Skeletal muscle cell (primary cell): ENCODE results near the gene IQCB1.
"Not testable (repeated sequence)": the region's sequence is repeated elsewhere in the genome, so short reads cannot be mapped to it uniquely, and the experiment has no call there.

Experiments
- DNase-seq: peaks from one replicate; pipeline ENCODE4 v3.0.0-alpha.2; 2010; ENCODE audit warnings: low read depth
- H3K4me3 ChIP-seq: 2 replicates; pipeline ENCODE4 v1.5.1; 2011; ENCODE audit warnings: low read depth, mild to moderate bottlenecking, control low read depth, low read length, moderate library complexity

IQCB1 gene, protein sequence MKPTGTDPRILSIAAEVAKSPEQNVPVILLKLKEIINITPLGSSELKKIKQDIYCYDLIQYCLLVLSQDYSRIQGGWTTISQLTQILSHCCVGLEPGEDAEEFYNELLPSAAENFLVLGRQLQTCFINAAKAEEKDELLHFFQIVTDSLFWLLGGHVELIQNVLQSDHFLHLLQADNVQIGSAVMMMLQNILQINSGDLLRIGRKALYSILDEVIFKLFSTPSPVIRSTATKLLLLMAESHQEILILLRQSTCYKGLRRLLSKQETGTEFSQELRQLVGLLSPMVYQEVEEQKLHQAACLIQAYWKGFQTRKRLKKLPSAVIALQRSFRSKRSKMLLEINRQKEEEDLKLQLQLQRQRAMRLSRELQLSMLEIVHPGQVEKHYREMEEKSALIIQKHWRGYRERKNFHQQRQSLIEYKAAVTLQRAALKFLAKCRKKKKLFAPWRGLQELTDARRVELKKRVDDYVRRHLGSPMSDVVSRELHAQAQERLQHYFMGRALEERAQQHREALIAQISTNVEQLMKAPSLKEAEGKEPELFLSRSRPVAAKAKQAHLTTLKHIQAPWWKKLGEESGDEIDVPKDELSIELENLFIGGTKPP

DNA sequence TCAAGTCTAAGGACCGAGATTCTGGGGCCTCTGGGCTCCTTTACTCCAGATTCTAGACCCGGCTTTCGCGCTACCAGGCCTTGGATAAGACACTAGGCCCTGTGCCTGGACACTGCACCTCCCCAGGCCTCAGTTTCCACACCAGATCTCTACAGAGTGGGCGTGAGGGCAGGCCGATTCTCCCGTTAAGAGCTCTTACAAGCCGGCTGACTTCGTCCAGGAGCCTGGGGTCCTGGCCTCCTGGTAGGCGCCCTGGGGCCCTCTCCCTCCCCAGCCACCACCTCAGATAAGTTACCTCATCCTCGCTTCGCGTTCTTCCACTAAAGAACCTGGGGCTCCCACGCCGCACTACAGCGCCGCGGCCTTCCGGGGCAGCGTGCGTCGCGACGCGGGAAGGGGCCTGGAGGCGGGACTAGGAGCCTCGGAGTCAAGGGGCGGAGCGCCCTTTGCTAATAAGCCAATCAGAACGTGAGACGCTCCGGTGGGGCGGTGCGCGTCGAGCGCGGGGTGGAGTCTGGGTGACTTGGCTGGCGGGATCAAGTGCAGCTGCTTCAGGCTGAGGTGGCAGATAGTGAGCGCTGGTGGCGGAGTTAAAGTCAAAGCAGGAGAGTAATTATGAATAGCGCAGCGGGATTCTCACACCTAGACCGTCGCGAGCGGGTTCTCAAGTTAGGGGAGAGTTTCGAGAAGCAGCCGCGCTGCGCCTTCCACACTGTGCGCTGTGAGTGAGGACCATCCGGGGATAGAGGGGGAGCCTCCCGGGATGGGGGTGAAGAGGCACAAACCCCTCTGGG is at the start of gene IQCB1, which contains the start of gene EAF2:
TSS of gene IQCB1 (minus strand) at position 390 of the 794 bp plus-strand sequence. CDS start 6,100 bp downstream, outside the sequence.
TSS of gene EAF2 (plus strand) at position 539 of the 794 bp plus-strand sequence. CDS start at position 616, 77 bp downstream.
- peak; percentile 80 for DNase-seq
- H3K4me3 ChIP-seq = peak within 1 kb of the TSS; percentile 76

DNA sequence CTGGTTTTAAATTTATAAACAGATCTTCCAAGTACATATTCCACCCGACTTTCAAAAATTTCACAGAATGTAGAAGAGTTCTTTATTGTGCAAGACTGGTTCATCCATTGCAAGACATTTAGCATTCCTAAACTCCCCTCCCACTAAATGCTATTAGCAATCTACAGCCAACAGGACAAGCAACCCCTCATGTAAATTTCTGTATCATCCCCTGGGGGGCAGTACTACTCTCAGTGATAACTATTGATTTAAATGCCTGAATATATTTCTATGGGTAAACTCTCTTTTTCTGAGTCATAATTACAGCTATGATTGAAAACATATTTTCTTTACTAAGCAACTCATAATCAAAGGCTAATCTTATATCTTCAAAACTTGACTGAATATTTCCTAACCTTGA is 48.6 kb upstream of the IQCB1 start:
- no peak for DNase-seq
- no peak overlapping the region for H3K4me3 ChIP-seq

DNA sequence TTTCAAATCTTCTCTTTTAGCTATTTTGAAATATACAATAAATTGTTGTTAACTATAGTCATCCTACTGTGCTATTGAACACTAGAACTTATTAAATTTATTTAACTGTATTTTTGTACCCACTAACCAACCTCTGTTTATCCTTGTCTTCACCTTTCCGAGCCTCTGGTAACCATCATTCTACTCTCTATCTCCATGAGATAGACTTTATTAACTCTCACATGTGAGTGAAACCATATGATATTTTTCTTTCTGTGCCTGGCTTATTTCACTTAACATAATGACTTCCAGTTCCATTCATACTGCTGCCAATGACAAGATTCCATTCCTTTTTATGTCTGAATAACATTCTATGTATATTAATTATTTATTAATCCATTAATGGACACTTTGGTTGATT is 43.6 kb upstream of the IQCB1 start:
- DNase-seq = no peak
- no peak overlapping the region for H3K4me3 ChIP-seq

DNA sequence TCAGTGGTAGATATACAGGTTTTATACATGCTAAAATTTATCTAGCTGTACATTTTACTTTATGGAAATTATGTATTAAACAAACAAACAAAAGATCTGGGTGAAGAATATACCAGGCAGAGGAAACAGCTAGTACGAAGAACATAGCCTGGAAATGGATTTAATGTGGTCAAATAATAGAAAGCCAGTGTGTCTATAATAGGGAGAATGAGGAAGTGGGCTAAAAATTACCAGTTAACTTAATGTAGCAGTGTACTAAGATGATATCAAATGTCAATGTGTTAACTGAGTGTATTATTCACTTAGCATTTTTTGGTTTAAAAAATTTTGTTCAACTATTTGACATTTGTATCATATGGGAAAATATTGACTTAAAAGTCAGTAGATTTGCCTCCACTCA is 36.6 kb upstream of the IQCB1 start:
- no peak overlapping the region for H3K4me3 ChIP-seq
- no peak for DNase-seq

DNA sequence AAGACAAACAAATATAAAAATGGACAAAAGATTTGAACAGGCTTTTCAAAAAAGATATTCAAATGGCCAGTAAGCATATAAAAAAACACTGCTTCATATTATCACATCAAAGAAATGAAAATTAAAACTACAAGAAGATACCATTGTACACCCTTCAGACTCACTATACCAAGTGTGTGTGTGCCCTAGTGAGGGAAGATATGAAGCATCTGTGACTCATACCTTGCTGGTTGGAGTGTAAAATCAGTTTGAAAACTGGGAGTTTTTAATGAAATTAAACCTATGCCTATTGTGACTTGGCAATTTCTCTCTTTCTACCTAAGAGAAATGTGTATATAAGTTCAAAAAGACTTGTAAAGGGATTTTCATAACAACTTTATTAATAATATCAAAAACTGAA is 35.9 kb upstream of the IQCB1 start:
- H3K4me3 ChIP-seq = no peak overlapping the region

DNA sequence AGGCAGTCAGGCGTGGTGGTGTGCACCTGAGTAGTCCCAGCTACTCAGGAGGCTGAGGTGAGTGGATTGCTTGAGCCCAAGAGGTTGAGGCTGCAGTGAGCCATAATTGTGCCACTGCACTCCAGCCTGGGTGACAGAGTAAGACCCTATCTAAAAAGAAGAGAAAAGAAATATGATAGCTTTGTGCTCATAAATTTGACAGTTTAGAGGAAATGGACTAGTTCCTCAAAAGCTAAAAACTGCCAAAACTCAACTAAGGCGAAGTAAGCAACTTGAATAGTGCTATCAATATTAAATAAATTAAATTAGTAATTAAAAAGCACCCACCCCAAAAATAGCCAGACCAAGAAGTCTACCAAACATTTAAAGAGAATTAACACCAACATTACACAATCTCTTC is 34.9 kb upstream of the IQCB1 start:
- no peak overlapping the region for H3K4me3 ChIP-seq
- DNase-seq = no peak

More for the DNA sequence above, 35.9 kb upstream of the IQCB1 start:
- DNase-seq = no peak

DNA sequence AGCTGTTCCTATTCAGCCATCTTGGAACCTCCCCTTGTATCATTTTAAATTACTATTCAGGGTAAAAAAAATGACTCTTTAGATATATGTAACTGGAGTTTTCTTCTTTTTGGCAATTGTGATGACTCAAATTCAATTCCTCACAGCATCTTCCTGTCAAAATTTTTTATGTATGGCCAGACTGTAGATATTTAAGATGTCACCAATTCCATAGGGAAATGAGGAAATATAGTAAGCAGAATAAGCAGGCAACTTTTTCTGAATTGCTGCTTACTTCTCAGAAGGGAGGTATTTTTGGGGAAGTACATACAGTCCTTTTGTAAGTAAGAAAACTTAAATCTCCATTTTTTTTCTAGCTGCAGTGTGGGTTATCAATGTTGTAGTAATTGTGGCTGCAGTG is 28.9 kb upstream of the IQCB1 start:
- DNase-seq = no peak
- H3K4me3 ChIP-seq = no peak overlapping the region

DNA sequence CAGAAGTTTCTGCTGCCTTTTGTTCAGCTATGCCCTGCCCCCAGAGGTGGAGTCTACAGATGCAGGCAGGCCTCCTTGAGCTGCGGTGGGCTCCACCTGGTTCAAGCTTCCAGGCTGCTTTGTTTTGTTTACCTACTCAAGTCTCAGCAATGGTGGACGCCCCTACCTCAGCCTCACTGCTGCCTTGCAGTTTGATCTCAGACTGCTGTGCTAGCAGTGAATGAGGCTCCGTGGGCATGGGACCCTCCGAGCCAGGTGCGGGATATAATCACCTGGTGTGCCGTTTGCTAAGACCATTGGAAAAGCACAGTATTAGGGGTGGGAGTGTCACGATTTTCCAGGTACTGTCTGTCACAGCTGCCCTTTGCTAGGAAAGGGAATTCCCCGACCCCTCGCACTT is 28.4 kb upstream of the IQCB1 start:
- not testable (repeated sequence) for DNase-seq, H3K4me3 ChIP-seq

DNA sequence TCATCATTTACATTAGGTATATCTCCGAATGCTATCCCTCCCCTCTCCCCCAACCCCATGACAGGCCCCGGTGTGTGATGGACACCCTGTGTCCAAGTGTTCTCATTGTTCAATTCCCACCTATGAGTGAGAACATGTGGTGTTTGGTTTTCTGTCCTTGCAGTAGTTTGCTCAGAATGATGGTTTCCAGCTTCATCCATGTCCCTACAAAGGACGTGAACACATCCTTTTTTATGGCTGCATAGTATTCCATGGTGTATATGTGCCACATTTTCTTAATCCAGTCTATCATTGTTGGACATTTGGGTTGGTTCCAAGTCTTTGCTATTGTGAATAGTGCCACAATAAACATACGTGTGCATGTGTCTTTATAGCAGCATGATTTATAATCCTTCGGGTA is 22.9 kb upstream of the IQCB1 start:
- H3K4me3 ChIP-seq, DNase-seq: not testable (repeated sequence)

DNA sequence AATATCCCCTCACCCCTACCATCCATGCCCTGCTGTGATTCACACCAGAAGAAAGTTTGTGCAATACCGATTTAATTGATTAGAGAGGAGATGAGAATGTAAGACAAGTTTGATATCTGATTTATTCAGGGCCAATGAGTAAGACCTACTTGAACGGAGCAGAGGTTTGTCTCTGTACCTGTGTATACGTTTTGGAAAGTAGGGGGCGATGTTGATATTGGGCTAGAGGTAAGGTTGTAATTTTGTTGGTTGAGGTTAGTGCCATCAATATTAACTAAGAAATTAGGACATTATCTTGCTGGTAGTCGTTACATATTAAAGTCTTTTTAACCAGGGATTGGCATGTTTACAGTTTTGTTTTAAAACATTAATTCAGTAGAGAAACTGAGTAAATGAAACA is 20.7 kb upstream of the IQCB1 start:
- no peak for DNase-seq
- no peak overlapping the region for H3K4me3 ChIP-seq

DNA sequence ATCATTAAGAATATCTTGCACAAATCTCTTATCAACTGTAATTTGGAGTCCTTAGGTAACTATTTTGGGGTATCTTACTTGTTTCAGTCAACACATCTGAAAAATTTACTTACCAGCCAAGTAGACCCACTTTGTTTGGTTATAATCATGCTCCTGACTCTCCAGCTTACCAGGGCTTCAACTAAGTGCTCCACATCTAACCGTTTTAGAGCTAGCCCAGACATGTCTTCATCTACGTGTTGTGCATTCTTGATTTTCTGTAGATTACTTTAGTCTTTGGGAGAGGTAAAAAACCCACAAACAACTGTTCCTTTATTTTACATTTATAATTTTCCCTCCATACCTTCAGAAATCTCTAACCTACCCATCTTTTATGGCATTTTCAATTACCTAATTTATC is 17.4 kb upstream of the IQCB1 start:
- H3K4me3 ChIP-seq = no peak overlapping the region
- no peak for DNase-seq

DNA sequence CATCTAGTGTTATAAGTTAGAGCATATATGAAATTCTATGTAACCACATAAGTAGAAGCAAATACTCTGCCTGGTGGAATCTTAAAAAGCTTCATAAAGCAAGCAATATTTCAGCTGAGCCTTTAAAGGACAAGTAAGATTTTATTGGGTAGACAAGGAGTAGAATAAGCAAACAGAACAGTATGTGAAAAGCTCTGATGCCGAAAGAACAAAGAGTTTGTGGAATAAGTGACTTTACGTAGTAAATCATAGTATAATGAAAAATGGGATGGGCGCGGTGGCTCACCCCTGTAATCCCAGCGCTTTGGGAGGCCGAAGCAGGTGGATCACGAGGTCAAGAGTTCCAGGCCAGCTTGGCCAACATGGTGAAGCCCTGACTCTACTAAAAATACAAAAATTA is 10.0 kb upstream of the IQCB1 start:
- H3K4me3 ChIP-seq = no peak overlapping the region
- DNase-seq = no peak

DNA sequence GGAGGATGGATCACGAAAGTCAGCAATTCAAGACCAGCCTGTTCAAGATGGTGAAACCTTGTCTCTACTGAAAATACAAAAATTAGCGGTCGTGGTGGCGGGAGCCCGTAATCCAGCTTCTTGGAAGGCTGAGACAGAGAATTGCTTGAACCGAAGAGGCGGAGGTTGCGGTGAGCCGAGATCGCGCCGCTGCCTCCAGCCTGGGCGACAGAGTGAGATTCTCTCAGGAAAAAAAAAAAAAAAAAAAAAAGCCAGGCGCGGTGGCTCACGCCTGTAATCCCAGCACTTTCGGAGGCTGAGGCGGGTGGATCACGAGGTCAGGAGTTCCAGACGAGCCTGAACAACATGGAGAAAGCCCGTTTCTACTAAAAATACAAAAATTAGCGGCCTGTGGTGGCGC is 5.1 kb upstream of the IQCB1 start:
- DNase-seq = no peak
- no peak overlapping the region for H3K4me3 ChIP-seq

DNA sequence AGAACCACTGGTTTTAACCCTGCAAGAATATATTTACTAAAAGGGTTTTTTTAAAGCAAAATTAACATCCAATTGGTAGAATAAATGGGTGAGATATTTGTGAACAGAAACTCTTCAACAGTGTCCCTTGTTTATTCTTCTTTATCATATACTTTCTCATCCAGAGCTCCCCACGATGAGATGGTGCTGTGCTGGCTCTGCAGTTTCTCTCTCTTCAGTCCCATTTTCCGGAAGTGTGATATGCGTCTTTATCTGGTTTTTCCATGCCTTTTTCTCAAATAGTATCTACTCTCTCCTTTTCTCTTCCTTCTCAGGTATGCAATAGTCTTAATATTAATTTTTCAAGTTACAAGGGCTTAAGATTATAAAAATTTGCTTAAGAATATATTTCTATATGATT is 1.6 kb upstream of the IQCB1 start:
- no peak for DNase-seq

DNA sequence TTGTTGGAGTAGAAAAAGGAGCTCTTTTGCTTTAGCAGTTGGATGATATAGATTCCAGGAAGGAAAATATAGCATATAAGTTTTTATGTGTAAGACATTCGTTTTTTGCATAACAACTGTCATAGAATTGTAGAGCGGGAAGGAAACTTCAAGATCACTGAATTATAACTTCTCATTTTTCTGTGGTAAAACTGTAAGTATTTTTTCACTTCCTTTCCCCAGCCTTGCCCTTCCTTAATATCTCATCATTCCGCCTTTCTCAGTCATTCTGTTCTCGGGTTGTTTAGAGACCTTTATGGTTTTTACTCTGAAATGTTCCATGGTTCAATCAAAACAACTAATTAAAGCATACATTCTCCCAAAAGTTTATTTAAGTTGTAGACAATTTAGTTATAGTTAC is 1.2 kb upstream of the IQCB1 start:
- H3K4me3 ChIP-seq = no peak overlapping the region
- no peak for DNase-seq

More for the DNA sequence above, 1.6 kb upstream of the IQCB1 start:
- no peak overlapping the region for H3K4me3 ChIP-seq

DNA sequence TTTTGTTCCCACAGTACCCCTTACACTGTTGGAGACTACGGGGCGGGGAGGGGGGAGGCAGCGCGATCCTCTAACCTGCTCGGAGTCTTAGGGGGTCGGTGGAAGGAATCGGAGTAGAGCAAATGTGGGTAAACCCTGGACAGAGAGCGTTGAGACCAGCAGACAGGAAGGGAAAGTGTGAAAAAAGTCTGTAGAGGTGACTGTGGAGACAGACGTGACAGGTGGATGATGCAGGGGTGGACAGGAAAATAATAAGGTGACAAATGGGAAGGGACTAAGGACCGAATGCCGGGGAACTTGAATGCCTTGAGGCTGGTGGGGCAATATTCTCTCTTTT is 573 bp upstream of the IQCB1 start:
- peak overlapping the region; percentile 76 for H3K4me3 ChIP-seq
- no peak for DNase-seq

DNA sequence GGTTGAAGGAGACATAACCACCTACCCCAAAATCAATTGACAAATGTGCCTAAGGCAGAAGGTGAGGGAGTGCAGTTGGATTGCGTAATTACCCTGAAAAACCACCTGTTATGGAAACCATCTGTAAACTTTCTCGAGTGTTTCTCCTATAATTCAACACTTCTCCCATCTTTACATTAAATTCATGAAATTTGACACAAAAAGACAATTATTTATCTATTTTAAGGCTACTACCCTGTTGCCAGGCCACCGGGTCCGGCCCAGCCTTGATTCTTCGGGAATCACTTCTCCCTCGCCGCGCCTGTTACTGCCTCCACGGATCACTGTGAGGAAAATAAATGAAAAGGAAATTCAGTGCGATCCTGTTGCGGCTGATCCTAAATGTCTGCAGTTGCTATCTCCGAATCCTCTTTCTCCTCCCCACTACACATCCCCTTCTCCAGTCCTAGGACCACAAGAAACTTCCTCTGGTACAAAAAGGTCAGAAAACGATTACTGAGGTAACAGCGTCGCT is 646 bp downstream of the IQCB1 start:
- no peak for DNase-seq
- peak overlapping the region; percentile 76 for H3K4me3 ChIP-seq

DNA sequence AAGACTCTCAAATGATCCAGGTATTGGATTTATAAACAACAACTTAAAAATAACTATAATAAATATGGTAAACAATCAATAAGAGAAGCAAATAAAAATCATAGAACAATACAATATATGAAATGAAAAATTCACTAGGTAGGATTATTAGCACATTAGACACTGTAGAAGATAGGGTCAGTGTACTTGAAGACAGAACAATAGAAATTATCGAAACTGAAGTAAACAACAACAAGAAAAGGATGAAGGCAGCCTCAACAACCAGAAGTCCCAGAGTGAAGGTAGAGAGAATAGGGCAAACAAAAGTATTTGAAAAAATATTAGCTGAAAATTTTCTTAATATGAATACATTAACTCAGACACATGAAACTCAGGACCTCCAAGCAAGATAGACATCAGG is 11.9 kb downstream of the IQCB1 start:
- no peak for DNase-seq
- no peak overlapping the region for H3K4me3 ChIP-seq

DNA sequence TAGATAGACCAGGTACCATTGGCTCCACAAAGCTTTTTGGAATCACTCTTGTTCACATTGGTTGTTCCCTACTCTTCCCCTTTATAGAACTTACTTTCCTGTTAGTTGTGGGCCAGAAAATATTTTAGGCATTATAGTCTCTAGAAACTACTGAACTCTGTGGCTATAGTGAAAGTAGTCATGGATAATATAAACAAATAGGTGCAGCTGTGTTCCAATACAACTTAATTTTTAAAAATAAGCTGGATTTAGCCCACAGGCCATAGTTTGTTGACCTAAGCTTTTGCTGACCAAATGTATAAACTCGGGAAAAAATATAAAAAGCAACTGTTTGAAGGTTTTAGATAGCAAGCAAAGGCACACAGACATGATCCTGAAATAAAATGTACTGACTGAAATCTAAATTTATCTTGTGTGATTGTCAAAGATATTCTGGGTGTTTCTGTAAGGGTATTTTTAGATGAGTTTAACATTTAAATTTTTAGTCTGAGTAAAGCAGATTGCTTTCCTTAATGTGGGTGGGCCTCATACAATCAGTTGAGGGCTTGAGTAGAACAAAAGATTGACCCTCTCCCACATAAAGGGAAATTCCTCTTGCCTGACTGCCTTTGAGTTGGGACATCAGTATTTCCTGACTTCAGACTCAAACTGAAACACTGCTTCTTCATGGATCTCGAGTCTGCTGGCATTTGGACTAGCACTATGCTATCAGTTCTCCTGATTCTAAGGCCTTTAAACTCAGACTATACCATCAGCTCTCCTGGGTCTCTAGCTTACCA is 13.2 kb downstream of the IQCB1 start:
- DNase-seq = no peak
- H3K4me3 ChIP-seq = no peak overlapping the region
